EL (cell line): ENCODE data around the gene CCNY.

Experiments used
- DNase-seq: peaks from one replicate; pipeline ENCODE4 v3.0.0-alpha.2; 2016

Gene CCNY

DNA sequence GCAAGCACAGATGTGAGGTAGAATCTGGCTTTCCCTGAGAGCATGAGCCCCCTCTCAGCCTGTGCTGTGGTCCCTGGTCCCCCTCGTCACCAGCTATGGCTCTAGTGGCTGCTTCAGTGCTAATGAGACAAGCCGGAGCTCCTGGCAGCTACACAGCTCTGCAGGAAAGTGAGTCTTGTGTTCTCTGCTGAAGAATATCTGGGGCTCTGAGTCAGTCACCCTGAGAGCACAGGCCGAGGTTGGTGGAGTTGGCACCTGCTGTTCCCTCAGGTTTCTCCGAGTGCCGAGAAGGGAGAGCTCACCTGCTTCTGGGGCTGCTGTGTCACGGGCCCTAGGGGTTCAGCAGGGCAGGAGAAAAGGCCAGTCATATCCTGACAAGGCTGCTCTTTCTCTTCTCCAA, 231.6 kb downstream of the CCNY start:
- no peak for DNase-seq

DNA sequence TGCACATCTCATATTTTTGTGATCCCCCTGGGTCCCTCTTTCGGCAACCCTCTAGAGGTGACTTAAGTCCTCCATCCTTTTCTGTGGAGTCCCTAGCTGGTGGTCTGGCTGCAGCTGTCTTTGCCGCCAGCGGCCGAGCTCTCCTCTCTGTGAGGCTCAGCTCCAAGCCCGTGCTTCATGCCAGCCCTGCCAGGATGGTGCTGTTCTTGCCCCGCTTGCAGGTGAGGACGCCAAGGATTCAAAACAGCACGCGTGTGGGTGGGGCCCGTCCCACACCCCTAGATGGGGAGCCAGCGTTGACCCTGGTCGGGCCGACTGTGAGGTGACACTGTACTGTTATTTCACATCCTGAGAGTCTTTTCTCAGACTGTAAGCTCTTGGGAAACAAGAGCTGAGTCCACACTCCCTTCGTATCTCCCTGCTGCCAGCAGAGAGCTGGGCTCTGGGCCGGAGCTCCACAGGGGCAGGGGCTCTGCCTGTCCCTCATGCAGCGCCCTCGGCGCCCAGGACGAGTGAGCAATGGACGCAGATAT, 232.2 kb downstream of the CCNY start:
- no peak for DNase-seq

DNA sequence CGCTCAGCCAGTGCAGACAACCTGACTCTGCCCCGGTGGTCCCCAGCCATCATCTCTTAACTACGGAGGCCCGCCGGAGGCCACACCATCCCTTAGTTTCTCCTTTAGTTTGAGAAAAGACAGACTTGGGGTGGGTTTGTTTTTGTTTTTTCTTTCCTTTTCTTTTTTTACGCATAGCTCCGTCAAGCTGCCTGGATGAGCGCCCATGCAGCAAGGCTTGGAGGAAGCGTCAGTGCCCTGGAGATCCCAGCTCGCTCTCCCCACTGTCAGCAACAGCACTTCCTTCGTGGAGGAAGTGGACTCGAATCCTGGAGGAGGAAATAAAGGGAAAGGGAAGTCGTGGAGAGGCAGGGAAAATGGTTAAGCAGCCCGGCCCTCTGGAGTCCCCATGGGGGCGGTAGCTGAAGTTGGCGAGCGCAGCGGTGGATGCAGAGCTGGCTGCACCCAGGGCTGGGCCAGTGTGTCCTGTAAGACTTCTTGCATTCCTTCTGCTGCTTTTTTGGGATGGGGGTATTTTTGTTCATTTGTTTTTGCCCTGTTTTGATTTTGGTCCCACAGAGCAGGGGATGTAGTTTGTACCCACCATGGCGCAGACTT, 232.9 kb downstream of the CCNY start:
- DNase-seq: no peak

DNA sequence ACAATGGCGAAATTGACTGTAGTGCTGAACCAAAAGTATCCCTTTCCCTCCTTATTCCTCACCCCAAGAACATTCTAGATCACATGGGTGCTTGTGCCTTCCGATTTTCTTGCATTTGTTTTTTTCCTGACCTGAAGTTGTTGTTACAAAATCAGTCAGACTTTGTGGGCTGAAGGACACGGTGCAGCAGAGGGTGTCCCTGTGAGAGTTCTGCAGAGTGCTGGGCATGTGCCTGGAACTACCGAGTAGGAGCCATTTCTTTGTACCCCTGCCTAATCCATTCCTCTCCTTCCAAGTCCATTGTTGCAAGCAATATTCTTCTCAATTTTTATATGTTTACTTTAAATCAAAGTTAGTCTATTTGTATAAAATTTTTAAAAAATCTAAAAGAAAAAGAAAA, 233.5 kb downstream of the CCNY start:
- no peak for DNase-seq

DNA sequence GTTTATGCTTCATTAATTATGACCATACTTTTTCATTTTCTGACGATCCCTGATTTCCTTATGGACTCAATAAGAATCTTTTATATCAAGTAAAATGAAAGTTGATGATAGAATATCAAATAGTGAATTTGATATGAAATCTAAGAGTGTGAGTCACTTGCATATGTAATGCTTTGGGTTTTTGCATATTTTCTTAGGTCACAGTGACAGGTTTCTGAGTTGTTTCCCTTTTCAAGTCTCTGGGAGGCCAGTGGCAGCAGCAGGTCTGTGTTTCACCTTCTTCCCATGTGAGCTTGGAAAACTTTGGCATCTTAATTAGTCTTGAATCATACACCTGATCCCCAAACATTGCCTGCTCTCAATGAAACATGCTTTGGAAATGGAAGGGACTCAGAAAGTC, 234.1 kb downstream of the CCNY start:
- peak; percentile 15 for DNase-seq

DNA sequence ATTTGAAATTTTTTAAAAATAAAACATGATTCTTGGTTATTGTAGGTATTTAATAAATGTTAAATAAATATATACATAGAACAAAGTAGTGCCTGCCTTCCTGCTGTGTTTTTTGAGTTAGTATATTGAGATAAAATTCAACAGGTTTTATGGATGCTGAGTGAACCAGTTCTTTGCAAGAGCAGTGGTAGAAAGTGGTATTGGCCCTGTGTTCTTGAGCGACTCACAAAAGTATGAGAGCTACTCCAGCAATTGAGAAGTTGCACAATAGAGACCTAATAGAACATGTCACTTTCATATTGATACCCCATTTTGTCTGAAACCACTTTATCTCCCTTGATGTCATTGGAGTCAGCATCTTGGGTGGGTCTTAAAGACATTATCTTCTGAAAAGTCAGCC, 236.3 kb downstream of the CCNY start:
- no peak for DNase-seq

DNA sequence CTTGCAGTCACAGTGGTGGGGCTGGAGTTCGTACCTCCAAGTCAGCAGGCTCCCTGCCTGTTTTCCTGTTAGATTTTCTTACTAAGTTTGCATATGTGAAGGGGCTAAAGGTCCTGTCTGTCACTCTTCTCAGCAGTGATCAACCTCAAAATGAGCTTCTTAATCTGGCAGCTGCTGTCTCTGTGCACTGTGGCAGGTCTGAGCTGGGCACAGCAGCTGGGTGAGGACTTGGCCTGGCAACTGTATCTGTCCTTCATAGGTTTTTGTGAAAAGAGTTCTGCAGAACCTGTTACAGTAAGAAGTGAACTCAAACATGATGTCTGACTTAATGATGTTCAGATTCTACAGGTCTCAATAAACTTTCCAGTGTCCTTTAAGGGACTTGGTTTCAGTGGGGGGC, 237.5 kb downstream of the CCNY start:
- DNase-seq: no peak

DNA sequence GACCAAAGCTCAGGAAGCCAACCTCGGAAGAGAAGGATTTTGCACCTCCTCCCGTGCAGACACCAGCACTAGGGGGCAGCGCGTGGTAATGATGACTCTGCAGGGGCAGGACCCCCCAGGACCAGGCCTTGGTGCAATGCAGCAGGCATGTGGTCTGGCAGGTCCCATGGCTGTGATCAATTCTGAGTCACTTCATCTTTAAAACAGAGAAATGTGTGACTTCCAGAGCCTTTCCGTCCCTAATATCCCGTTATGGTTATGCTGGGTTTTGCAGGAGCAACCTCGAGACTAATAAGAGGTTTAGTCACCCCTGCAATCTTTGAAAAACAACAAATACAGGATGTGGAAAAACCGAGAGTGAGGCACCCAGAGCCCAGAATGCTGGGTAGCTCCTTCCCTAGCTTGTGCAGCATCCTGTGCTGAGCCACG, 238.6 kb downstream of the CCNY start:
- peak; percentile 97 for DNase-seq

DNA sequence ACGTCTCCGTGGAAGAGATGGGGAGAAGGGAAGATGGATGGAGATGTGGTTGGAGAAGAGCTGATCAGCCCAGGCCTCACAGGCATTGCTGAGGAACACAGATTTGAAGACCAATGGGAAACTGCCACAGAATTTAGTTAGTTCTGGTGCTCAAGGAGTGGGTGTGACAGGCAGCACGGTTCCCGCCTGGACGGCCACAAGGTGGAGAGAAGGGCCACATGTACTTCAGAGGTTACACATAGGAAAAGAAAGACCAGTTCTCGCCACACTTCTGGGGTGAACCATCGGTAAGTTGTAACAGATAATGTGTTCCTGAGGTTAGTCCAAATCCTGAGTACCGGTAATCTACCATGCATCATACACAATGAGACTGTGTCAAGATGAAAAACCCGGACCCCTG, 239.3 kb downstream of the CCNY start:
- DNase-seq: no peak

DNA sequence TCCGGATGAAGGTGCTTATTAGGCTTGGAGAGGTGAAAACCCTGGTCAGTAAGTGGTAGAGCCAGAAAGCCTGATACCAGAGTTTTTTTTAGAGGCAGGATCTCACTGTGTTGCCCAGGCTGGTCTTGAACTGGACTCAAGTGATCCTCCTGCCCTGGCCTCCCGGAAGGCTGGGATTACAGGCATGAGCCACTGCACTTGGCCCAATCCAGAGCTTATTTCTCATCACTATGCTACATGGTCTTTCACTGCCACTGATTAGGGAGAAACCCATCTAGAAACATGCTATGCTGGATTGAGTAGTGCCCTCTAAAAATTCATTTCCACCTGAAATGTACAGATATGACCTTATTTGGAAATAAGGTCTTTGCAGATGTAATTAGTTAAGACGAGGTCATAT, 240.4 kb downstream of the CCNY start:
- no peak for DNase-seq

DNA sequence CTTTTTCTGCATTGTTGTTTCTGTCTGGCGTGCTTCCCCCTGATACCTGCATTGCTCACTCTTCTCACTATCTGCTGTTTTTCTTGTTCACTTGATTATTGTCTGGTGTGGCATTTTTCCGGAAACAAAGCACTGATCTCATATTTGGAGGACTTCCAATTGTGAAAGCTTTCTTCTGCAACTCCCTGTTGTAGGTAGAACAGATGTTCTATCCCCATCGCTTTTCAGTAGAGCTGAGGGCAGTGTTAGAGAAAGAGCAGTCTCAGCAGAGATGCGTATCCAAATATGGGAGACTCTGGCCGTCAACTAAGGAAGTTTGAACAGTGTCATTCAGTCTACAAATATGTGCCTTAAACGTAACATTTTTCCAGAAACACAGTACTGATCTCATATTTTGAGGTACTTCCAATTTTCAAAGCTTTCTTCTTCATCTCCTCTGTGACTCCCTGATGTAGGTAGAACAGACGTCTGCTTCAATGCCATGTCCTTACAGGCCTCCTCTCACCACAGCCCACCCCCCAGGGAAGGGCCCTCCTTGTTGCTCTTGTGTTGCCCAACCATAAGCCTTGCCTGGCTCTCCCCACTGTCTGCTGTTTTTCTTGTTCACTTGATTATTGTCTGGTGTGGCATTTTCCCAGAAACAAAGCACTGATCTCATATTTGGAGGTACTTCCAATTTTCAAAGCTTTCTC, 241.8 kb downstream of the CCNY start:
- DNase-seq: no peak

DNA sequence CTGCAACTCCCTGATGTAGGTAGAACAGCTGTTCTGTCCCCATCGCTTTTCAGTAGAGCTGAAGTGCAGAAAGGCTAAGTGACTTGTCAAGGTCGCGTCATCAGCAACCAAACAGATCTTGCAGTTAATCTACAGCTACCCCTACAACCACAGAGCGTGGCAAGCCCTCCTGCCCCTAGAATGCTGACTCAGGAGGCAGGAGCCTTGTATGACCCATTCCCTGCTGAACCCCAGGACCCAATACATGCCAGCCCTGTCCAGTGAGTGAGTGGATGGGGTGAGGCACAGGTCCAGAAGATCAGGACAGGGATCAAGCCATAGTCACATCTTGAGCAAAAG, 242.3 kb downstream of the CCNY start:
- DNase-seq: no peak

DNA sequence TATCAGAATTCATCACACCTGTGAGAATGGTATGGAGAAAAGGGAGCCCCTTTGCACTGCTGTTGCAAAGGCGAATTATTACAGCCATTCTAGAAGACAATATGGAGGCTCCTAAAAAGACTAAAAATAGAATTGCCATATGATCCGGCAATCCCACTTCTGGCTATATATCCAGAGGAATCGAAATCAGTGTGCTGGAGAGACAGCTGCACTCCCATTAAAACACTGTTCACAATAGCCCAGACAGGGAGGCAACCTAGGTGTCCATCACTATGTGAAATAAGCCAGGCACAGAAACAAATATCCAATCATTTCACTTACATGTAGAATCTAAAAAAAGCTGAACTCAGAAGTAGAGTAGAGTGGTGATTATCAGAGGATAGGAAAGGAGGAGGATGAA, 242.8 kb downstream of the CCNY start:
- DNase-seq: no peak

DNA sequence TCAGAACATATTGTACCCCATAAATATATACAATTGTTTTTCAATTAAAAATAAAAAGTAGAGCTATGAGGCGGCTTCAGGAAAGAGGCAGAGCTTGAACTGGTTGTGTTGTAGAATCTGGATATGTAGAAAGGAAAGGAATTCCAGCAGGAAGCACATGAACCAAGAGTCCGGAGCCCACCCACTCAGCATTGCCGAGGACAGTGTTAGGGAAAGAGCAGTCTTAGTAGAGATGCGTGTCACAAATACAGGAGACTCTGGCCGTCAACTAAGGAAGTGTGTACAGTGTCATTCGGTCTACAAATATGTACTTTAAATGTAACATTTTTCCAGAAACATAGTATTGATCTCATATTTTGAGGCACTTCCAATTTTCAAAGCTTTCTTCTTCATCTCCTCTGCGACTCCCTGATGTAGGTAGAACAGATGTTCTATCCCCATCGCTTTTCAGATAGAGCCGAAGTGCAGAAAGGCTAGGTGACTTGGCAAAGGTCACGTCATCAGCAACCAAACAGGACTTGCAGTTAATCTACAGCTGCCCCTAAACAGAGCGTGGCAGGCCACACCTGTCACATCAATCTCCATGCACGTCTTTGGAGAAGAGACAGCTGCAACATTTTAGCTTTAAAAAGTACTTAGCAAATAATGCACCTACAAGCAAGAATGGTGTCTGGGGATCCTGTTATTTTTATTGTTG, 243.6 kb downstream of the CCNY start:
- no peak for DNase-seq

DNA sequence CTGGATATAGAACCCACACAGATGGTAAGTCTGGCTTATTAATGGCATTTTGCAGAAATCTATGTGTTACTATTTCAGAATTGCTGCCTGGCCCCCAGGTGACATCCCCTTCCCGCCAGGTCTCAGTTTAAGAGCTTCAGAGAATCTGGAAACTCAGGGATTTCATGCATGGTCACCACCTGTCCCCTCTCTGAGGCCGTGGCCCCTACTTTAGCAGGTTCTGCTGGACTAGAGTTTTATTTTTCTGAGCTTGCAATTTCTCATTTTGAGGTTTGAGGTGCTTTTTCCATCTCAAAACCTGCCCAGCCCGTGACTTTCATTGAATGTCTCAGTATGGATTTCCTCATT, 244.1 kb downstream of the CCNY start:
- DNase-seq: no peak

DNA sequence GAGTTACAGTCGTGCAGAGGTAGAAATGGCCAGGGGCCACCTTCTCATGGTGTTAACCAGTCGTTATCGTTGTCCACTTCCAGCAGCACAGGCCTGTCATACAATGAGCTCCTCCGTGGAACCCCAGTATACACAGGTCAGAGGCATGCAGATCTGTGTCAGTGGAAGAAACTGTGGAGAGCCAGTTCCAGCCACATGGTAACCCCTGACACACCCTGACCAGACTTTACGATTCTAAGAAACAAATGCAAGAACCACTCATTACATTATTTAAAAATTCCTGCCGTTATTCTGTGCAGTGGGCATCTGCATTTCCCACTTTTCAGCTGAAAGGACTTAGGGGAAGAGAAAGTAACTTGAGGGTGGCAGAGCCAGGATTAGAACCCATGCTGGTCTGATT, 245.3 kb downstream of the CCNY start:
- DNase-seq: no peak

DNA sequence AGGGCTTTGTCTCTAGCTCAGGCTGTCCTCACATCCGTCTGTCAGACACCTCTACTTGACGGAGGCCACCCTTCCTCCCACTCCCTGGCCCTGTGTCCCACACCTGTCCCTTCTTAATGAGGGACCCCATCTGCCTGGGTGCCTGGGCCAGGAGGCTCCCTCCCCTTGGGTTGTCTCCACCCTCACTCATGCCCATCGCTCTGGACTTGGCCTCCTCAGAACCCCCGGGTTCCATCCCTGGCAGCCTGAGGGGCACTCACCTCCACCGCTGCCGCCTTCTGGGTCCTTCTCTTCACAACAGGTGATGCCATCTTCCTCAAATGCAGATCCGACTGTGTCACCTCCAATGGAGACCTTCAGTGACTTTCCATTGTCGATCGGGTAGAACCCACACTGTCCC, 248.6 kb downstream of the CCNY start:
- DNase-seq: no peak

DNA sequence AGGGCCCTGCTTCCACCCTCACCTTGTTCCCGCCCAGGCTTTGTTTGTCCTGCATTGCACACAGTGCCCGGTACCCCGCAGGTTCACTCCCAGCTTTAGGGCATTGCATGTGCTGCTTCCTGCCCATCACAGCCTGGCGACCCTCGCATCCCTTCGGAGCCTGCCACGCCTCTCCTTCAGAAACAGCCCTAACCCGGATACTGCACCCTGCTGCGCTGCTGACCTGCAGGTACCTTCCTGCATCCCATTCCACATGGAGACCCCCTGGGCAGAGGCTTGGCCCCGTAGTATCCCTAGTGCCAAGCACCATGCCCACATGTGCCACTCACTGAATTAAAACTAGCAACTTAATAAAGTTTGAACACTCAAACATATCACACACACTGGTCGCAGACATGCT, 249.0 kb downstream of the CCNY start:
- no peak for DNase-seq

DNA sequence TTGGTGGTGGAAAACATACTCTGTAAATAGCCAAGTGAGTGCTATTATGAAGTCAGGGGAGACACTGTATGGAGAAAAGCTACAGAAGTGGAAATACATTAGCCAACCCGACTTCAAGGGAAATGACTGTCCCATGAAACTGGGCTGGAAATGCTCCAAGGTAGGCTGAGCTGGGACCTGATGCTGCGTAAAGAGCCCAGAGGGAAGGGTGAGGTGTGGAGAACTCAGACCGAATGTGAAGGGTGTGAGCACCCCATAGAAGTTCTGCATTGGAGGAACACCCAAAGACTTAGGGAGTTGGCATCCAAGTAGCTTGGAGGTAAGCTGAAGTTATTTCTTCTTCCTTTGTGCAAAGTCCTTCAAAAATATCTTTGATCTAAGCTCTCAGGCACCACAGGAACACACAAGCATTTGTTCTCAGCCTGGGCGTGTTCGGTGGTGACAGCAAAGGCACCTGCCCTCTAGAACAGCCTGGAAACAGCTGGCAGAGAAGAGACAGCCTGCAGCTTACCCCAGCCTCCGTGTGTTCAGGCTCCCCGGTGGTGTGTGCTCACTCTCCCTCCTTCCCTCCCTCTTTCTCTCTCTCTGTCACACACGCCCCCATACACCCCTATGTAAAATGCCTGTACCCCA, 249.7 kb downstream of the CCNY start:
- no peak for DNase-seq

DNA sequence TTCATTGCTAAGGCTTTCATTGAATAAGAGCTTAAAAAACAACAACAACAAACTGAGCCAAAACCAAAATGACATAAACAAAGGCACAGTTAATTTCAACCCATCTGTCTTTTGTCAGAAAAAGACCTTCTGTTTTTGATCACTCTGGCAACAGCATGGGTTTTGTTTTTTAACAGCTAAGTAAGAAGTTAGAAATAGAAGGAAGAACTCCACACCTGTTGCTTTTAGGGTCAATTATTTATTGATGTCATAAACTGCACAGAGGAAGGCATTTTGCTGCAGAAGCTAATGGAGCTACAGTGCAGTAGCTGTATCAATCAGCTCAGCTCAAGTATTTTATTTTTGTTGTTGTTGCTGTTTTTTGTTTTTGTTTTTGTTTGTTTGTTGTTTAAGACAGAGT, 252.5 kb downstream of the CCNY start:
- DNase-seq: no peak

DNA sequence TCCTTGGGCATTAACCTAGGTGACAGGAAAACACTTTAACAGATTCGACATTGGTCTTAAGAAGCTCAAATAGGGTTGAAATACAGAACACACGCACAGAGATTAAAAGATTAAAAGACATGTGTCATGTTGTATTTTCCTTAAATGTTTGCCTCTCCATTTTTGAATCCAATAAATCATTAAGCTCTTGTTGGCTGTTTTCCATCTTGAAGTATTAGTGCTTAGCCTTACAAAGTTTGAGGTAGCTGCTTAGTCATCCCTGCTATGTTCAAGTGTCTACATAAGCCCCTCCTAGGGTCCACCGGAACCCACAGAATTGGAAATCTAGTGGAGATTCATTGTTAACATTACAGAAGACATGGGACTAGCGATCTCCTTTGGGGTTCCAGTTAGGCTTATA, 256.1 kb downstream of the CCNY start:
- DNase-seq: no peak

DNA sequence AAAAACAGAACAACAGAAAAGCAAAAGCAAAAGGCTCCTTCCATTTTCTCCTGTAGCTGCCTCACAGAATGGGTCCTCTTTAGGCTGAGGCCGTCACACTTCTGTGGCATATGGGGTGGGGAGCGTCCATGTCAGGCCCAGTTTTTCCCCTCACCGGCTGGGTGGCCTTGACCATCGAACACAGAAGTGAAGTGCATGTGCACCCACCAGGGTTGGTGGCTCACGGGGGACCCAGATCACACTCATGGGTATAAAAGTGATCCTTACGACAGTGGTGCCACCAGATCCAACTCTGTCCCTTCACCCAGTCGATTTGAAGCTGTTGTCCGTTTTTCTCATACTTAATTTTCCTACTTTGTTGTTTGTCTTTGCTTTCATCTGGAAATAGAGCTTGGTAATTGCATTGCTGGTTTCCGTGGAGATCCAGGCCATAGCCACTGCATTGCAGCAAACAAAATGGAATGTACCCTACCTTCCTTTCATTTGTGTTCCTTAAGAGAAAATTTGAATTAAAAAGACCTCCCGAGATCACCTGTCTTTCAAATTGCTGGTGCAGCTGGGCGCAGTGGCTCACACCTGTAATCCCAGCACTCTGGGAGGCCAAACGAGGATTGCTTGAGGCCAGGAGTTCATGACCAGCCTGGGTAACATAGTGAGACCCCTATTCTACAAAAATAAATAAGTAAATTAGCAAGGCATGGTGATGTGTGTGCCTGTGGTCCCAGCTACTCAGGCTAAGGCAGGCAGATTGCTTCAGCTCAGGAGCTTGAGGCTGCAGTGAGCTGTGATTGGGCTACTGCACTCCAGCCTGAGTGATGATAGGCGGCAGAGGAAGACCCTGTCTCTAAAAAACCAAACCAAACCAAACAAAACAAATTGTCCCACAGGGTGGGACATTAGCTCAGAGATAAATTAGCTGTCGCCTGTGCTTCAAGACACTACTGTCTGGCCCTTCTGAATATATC, 258.1 kb downstream of the CCNY start:
- DNase-seq: no peak

DNA sequence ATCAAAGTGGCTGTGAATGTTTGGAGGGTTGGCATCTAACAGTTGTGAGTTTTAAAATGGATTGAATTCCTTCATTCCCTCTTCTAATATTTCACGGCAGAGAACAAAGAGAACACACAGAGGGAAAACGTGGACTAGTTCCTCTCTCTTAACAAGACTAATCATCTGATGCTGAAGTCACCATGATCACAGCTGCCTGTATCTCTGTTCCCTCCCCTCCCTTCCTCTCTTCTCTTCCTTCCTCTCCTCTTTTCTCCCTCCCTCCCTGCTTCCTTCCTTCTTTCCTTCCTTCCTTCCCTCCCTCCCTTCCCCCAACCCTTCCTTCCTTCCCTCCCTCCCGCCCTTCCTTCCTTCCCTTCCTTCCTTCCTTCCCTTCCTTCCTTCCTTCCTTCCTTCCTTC, 258.8 kb downstream of the CCNY start:
- no peak for DNase-seq
